Suprapubic skin (tissue), 4 donors: ENCODE data around the gene GSTP1. TPM values are rescaled to one million over a fixed set of nuclear protein-coding genes. Genes with fewer than 3 reads are reported as not detected.

Source experiments
- DNase-seq, 2 donors: peaks; one replicate each; pipeline ENCODE4 v3.0.0-alpha.2; 2019; ENCODE audit warnings: low spot score in 2 of 2
- H3K27ac ChIP-seq: fragments of 200-600 bp; sonication (generic); one replicate; pipeline ENCODE4 v1.5.1; 2019
- H3K27me3 ChIP-seq: fragments of 200-600 bp; sonication (generic); one replicate; pipeline ENCODE4 v1.5.1; 2019
- H3K36me3 ChIP-seq: fragments of 200-600 bp; sonication (generic); one replicate; pipeline ENCODE4 v1.5.1; 2019
- H3K4me1 ChIP-seq: fragments of 200-600 bp; sonication (generic); one replicate; pipeline ENCODE4 v1.5.1; 2019
- H3K4me3 ChIP-seq: fragments of 200-600 bp; sonication (generic); one replicate; pipeline ENCODE4 v1.5.1; 2019; ENCODE audit warnings: mild to moderate bottlenecking
- H3K9me3 ChIP-seq: fragments of 200-600 bp; sonication (generic); one replicate; pipeline ENCODE4 v1.5.1; 2019
- CTCF ChIP-seq, 2 donors: fragments of 200-600 bp in 1 of 2; fragments of 450-650 bp in 1 of 2; sonication (generic) in 1 of 2; IDR thresholded peaks; one replicate each; pipeline ENCODE4 v1.5.1; 2016 to 2019; ENCODE audit warnings: antibody characterized with exemption in 2 of 2, mild to moderate bottlenecking in 1 of 2, moderate library complexity in 1 of 2
- EP300 ChIP-seq: sonication (generic); formaldehyde crosslinking; IDR thresholded peaks from one replicate; pipeline ENCODE4 v1.6.1; 2017; ENCODE audit warnings: antibody characterized with exemption
- POLR2A ChIP-seq, 2 donors: fragments of 450-650 bp; IDR thresholded peaks; one replicate each; pipeline ENCODE4 v1.6.1; 2017; ENCODE audit warnings: antibody characterized with exemption in 2 of 2, mild to moderate bottlenecking in 2 of 2, moderate library complexity in 2 of 2
- POLR2AphosphoS5 ChIP-seq, 3 donors: sonication (generic); formaldehyde crosslinking; IDR thresholded peaks; one replicate each; pipeline ENCODE4 v1.6.1; 2017; ENCODE audit warnings: antibody characterized with exemption in 3 of 3
- WGBS: methylation state at CpG from one replicate; pipeline ENCODE4 v1.1.5; 2018; 5-methylcytosine and 5-hydroxymethylcytosine counted together
- total RNA-seq, 4 donors: library from RNA; depleted of rRNA; stranded (reverse); fragments of >200 nt; gene quantifications; one replicate each; pipeline ENCODE4 v1.1.0, GENCODE V29; 2016

GSTP1 gene
- total RNA-seq, 4 donors from 2014 or later = 564 to 1,559 (median 1,256) TPM

DNA sequence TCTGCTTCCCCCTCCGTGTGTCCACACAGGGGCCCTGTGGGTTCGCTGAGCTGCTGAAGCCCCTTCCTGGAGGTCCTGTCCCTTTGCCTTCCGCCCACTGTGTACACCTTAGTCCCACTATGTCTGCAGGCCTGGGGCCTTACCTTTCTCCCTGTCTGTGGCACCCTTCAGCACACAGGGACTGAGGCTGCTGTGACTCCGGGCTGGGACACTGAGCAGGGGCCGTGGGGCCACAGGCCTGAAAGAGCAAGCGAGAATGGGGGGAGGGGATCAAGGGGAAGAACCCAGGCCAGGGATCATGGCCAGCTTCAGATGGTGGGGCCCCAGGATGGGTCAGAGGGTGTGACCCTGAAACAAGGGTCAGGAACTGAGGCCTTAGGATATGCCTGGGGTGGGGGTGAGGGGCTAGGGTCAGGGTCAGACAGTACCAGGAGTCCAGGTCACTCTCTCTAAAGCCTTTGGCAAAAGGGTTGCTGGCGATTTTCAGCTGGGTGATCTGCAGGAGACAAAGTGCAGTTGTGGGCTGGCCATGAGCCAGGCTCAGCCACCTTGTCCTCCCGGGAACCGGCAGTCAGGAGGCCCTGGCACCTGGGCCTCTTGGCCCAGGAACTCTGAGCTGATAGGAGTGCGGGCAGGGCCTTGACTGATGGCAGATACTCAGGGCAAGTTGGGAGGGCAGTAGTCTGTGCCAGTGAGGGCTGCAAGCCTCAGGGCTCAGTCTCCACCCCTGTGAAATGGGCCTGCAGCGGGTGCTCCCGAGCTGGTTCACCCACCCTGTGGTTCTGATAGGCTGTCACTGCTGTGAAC lies 48.8 kb downstream of the GSTP1 start:
- H3K27me3 ChIP-seq = no peaks in the 10 kb centered on the region
- H3K4me3 ChIP-seq = no peak overlapping the region
- no peaks in the 10 kb centered on the region for H3K9me3 ChIP-seq
- H3K36me3 ChIP-seq = no peaks in the 10 kb centered on the region
- H3K4me1 ChIP-seq = peaks cover 31% of the 10 kb centered on the region
- peak in 1 of 2 donors; percentile 57 for DNase-seq
- 82% methylated on average over 9 of the region's 12 CpGs for WGBS
- TF ChIP-seq POLR2A (IDR thresholded peaks at IDR 0.05) (no peak), CTCF (IDR thresholded peaks at IDR 0.05) (no peak)
- no peak overlapping the region for H3K27ac ChIP-seq

DNA sequence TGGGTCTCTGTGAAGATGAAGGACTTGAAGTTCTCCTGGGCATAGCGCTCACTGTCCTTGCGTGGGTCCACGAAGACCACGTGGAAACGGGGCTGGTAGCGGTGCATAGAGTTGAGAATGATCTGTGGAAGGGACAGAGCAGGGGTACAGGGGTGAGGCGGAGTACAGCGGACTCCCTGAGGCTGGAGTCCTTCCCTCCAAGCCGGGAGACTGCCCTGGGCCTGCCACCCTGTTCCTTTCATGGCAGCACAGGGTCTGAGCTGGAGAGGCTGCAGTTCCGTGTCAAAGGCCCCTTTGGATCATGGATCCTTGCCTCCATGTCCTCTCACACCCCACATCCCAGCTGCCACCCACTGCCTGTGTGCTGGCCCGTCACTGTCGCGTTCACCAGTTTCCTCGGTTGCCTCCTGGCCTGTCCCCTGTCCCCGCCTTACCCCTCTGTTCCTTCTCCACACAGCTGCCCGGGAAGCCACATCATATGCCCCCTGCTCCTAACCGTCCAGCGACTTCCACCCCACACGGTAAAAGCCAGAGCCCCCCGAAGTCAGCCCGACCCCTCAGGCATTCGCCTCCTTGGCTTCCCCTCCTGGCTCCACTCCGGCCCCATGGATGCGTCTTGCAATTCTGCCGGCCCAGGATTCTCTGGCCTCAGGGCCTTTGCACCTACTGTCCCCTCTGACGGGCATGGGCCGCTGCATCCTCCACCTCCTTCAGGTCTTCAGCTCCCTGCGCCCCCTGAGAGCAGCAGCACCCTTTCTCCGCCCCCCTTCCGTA lies 49.6 kb downstream of the GSTP1 start:
- no peaks in the 10 kb centered on the region for H3K27me3 ChIP-seq
- H3K36me3 ChIP-seq = no peaks in the 10 kb centered on the region
- no peak overlapping the region for H3K27ac ChIP-seq
- 93% methylated on average over 29 of the region's 30 CpGs for WGBS
- H3K4me1 ChIP-seq = peaks cover 24% of the 10 kb centered on the region
- no peak for TF ChIP-seq EP300
- TF ChIP-seq POLR2A (IDR thresholded peaks at IDR 0.05) = no peak
- TF ChIP-seq POLR2AphosphoS5 (IDR thresholded peaks at IDR 0.05) = no peak
- TF ChIP-seq CTCF (IDR thresholded peaks at IDR 0.05) = no peak
- no peak overlapping the region for H3K4me3 ChIP-seq
- H3K9me3 ChIP-seq = no peaks in the 10 kb centered on the region
- peak; percentile 57 to 74 for DNase-seq

- TF ChIP-seq POLR2A (IDR thresholded peaks at IDR 0.05) (no peak), CTCF (IDR thresholded peaks at IDR 0.05) (no peak), POLR2AphosphoS5 (IDR thresholded peaks at IDR 0.05) (no peak), EP300 (no peak)
- Histone ChIP-seq H3K27me3 (peaks cover 2% of the 10 kb centered on the region), H3K4me3 (no peak overlapping the region), H3K36me3 (no peaks in the 10 kb centered on the region), H3K27ac (no peak overlapping the region), H3K4me1 (peaks cover 17% of the 10 kb centered on the region), H3K9me3 (no peaks in the 10 kb centered on the region)
- DNase-seq = peak; percentile 53 to 80
- 82% methylated on average over 14 of the region's 22 CpGs for WGBS
These were observed 50.2 kb downstream of the GSTP1 start for GRCh38 chr11:67633758-67634365.

- DNase-seq = peak in 1 of 2 donors; percentile 54
- H3K27me3 ChIP-seq = peaks cover 10% of the 10 kb centered on the region
- WGBS = 84% methylated on average over 12 of the region's 20 CpGs
- no peak for TF ChIP-seq POLR2A (IDR thresholded peaks at IDR 0.05)
- TF ChIP-seq EP300 = no peak
- TF ChIP-seq CTCF (IDR thresholded peaks at IDR 0.05) = no peak
- TF ChIP-seq POLR2AphosphoS5 (IDR thresholded peaks at IDR 0.05) = no peak
- H3K27ac ChIP-seq = no peak overlapping the region
- H3K4me3 ChIP-seq = no peak overlapping the region
- H3K9me3 ChIP-seq = no peaks in the 10 kb centered on the region
- H3K36me3 ChIP-seq = no peaks in the 10 kb centered on the region
- H3K4me1 ChIP-seq = peaks cover 10% of the 10 kb centered on the region
These were observed 51.0 kb downstream of the GSTP1 start for GRCh38 chr11:67634366-67635230.
